ENCODE measurements around the gene TMPRSS9.
A peak's percentile ranks its signal among the peaks of the same experiment; 100 is the strongest.

TMPRSS9 gene

GRCh38 chr19:2434267-2434666, 74.2 kb downstream of the TMPRSS9 start:
- no peaks in the 10 kb centered on the region for H3K9me3 ChIP-seq (replicated peaks in 1 of 2; ENCODE audit: control insufficient read depth in 2 of 2, insufficient read depth in 1 of 2, low read depth in 1 of 2, low read length in 2 of 2)
- H2BK120ac ChIP-seq (ENCODE audit: low read depth, low read length), result no peak overlapping the region
- H2AFZ ChIP-seq (ENCODE audit: low read length), result no peak overlapping the region
- H3K4ac ChIP-seq (ENCODE audit: low read length), result no peak overlapping the region
- no peak overlapping the region for H4K91ac ChIP-seq (ENCODE audit: low read depth, low read length, poor library complexity)
- H2BK15ac ChIP-seq (ENCODE audit: low read length), result no peak overlapping the region
- no peaks in the 10 kb centered on the region for H3K27me3 ChIP-seq (ENCODE audit: control insufficient read depth in 3 of 3, insufficient read depth in 3 of 3, low read depth in 1 of 3, low read length in 3 of 3)
- WGBS, 2 donors (ENCODE audit: extremely low coverage in 2 of 2, insufficient read length in 2 of 2, insufficient replicate concordance in 1 of 2), result no CpG with 5 or more reads among the region's 22 CpGs
- no peak overlapping the region for H3K27ac ChIP-seq (replicated peaks; ENCODE audit: low read length)
- H2BK12ac ChIP-seq (ENCODE audit: low read length), result no peak overlapping the region
- peaks cover 62 to 80% of the 10 kb centered on the region in 2 donors for H3K36me3 ChIP-seq (replicated peaks in 1 of 2; ENCODE audit: control insufficient read depth in 2 of 2, insufficient read depth in 2 of 2, low read length in 2 of 2)
- no peak overlapping the region for H2AK5ac ChIP-seq (ENCODE audit: low read depth, low read length)
- H3K4me3 ChIP-seq (ENCODE audit: low read length in 2 of 2), result no peak overlapping the region
- H3K18ac ChIP-seq (ENCODE audit: low read length), result no peak overlapping the region
- H4K8ac ChIP-seq (ENCODE audit: low read depth, low read length), result peak overlapping the region; percentile 43
- peak overlapping the region; percentile 65 for H3K23ac ChIP-seq (ENCODE audit: low read depth, low read length, poor library complexity)
- H3K79me1 ChIP-seq (ENCODE audit: low read depth, low read length), result peaks cover 20% of the 10 kb centered on the region
- H3K9ac ChIP-seq (ENCODE audit: low read depth, low read length, poor library complexity), result no peak overlapping the region
- H3K4me2 ChIP-seq (ENCODE audit: insufficient read depth, low read length, poor library complexity, severe bottlenecking), result no peak overlapping the region
- no peak overlapping the region for H3K14ac ChIP-seq (ENCODE audit: low read length)
- no peak for DNase-seq (ENCODE audit: low spot score)
- no peak overlapping the region for H2BK5ac ChIP-seq (ENCODE audit: low read length)
- H3K4me1 ChIP-seq (ENCODE audit: control insufficient read depth in 2 of 2, insufficient read depth in 1 of 2, low read depth in 1 of 2, low read length in 2 of 2), result no peaks in the 10 kb centered on the region

DNA sequence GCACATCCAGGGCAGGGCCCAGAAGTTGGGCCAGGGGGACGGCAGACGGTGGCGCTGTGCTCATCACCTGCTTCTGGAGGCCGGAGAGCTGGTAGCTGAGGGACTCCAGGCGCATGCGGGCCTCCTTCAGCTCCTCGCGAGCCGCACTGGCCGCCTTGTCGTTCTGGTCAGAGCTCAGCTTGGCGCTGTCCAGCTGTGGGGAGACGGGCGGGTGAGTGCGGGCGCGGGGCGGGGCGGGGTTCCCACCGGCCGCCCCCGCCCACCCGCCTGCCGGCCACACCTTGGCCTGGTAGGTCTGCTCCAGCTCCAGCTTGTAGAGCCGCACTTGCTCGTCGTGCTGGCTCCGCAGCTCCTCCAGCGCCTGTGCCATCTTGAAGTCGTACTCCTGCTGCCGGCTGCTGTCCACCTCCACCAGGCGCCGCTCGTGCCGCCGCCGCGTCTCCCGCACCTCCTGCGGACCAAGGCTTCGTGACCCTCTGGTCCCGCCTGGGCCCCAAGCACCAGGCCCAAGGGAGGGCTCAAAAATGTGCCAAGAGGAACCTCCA, 74.7 kb downstream of the TMPRSS9 start:
- H4K8ac ChIP-seq (ENCODE audit: low read depth, low read length), result no peak overlapping the region
- peaks cover 62 to 77% of the 10 kb centered on the region in 2 donors for H3K36me3 ChIP-seq (replicated peaks in 1 of 2; ENCODE audit: control insufficient read depth in 2 of 2, insufficient read depth in 2 of 2, low read length in 2 of 2)
- H3K4ac ChIP-seq (ENCODE audit: low read length), result no peak overlapping the region
- no peak overlapping the region for H2BK12ac ChIP-seq (ENCODE audit: low read length)
- H4K91ac ChIP-seq (ENCODE audit: low read depth, low read length, poor library complexity), result no peak overlapping the region
- no peak overlapping the region for H3K9ac ChIP-seq (ENCODE audit: low read depth, low read length, poor library complexity)
- no peak overlapping the region for H2AK5ac ChIP-seq (ENCODE audit: low read depth, low read length)
- no peak overlapping the region for H2BK15ac ChIP-seq (ENCODE audit: low read length)
- DNase-seq (ENCODE audit: low spot score), result no peak
- H3K18ac ChIP-seq (ENCODE audit: low read length), result no peak overlapping the region
- no peak overlapping the region for H3K27ac ChIP-seq (replicated peaks; ENCODE audit: low read length)
- no CpG with 5 or more reads among the region's 42 CpGs for WGBS, 2 donors (ENCODE audit: extremely low coverage in 2 of 2, insufficient read length in 2 of 2, insufficient replicate concordance in 1 of 2)
- H3K4me1 ChIP-seq (ENCODE audit: control insufficient read depth in 2 of 2, insufficient read depth in 1 of 2, low read depth in 1 of 2, low read length in 2 of 2), result no peaks in the 10 kb centered on the region
- H3K14ac ChIP-seq (ENCODE audit: low read length), result no peak overlapping the region
- H2AFZ ChIP-seq (ENCODE audit: low read length), result no peak overlapping the region
- peak overlapping the region; percentile 82 for H2BK5ac ChIP-seq (ENCODE audit: low read length)
- no peak overlapping the region for H3K23ac ChIP-seq (ENCODE audit: low read depth, low read length, poor library complexity)
- H2BK120ac ChIP-seq (ENCODE audit: low read depth, low read length), result no peak overlapping the region
- H3K27me3 ChIP-seq (ENCODE audit: control insufficient read depth in 3 of 3, insufficient read depth in 3 of 3, low read depth in 1 of 3, low read length in 3 of 3), result no peaks in the 10 kb centered on the region
- H3K9me3 ChIP-seq (replicated peaks in 1 of 2; ENCODE audit: control insufficient read depth in 2 of 2, insufficient read depth in 1 of 2, low read depth in 1 of 2, low read length in 2 of 2), result no peaks in the 10 kb centered on the region
- H3K4me3 ChIP-seq (ENCODE audit: low read length in 2 of 2), result no peak overlapping the region
- peaks cover 20% of the 10 kb centered on the region for H3K79me1 ChIP-seq (ENCODE audit: low read depth, low read length)
- no peak overlapping the region for H3K4me2 ChIP-seq (ENCODE audit: insufficient read depth, low read length, poor library complexity, severe bottlenecking)

DNA sequence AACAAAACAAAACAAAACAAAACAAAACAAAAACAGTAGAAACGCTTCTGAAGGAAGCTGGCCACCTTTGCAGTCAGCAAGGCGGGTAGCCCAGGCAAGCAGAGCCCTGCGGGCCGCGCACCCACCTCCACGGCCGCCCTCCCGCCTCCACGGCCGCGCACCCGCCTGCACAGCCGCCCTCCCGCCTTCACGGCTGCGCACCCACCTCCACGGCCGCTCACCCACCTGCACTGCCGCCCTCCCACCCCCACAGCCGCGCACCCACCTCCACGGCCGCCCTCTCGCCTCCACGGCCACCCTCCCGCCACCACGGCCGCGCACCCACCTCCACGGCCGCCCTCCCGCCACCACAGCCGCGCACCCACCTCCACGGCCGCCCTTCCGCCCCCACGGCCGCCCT, 76.3 kb downstream of the TMPRSS9 start:
- Histone ChIP-seq H3K79me1 (ENCODE audit: low read depth, low read length) (peaks cover 29% of the 10 kb centered on the region), H3K4me1 (ENCODE audit: control insufficient read depth in 2 of 2, insufficient read depth in 1 of 2, low read depth in 1 of 2, low read length in 2 of 2) (no peaks in the 10 kb centered on the region), H3K23ac (ENCODE audit: low read depth, low read length, poor library complexity) (no peak overlapping the region), H2BK5ac (ENCODE audit: low read length) (no peak overlapping the region), H4K8ac (ENCODE audit: low read depth, low read length) (no peak overlapping the region), H3K4ac (ENCODE audit: low read length) (no peak overlapping the region), H2BK12ac (ENCODE audit: low read length) (no peak overlapping the region), H3K4me2 (ENCODE audit: insufficient read depth, low read length, poor library complexity, severe bottlenecking) (no peak overlapping the region), H2AK5ac (ENCODE audit: low read depth, low read length) (no peak overlapping the region), H3K4me3 (ENCODE audit: low read length in 2 of 2) (no peak overlapping the region), H2BK15ac (ENCODE audit: low read length) (no peak overlapping the region), H3K27ac (replicated peaks; ENCODE audit: low read length) (no peak overlapping the region), H4K91ac (ENCODE audit: low read depth, low read length, poor library complexity) (no peak overlapping the region), H2BK120ac (ENCODE audit: low read depth, low read length) (no peak overlapping the region), H3K9me3 (replicated peaks in 1 of 2; ENCODE audit: control insufficient read depth in 2 of 2, insufficient read depth in 1 of 2, low read depth in 1 of 2, low read length in 2 of 2) (no peaks in the 10 kb centered on the region), H3K18ac (ENCODE audit: low read length) (no peak overlapping the region), H3K14ac (ENCODE audit: low read length) (no peak overlapping the region), H3K36me3 (replicated peaks in 1 of 2; ENCODE audit: control insufficient read depth in 2 of 2, insufficient read depth in 2 of 2, low read length in 2 of 2) (peaks cover 54 to 73% of the 10 kb centered on the region in 2 donors), H3K9ac (ENCODE audit: low read depth, low read length, poor library complexity) (no peak overlapping the region), H3K27me3 (ENCODE audit: control insufficient read depth in 3 of 3, insufficient read depth in 3 of 3, low read depth in 1 of 3, low read length in 3 of 3) (no peaks in the 10 kb centered on the region), H2AFZ (ENCODE audit: low read length) (no peak overlapping the region)
- DNase-seq (ENCODE audit: low spot score), result no peak
- no CpG with 5 or more reads among the region's 39 CpGs for WGBS, 2 donors (ENCODE audit: extremely low coverage in 2 of 2, insufficient read length in 2 of 2, insufficient replicate concordance in 1 of 2)

- Histone ChIP-seq H2BK15ac (ENCODE audit: low read length) (no peak overlapping the region), H3K9ac (ENCODE audit: low read depth, low read length, poor library complexity) (no peak overlapping the region), H3K9me3 (replicated peaks in 1 of 2; ENCODE audit: control insufficient read depth in 2 of 2, insufficient read depth in 1 of 2, low read depth in 1 of 2, low read length in 2 of 2) (no peaks in the 10 kb centered on the region), H2BK5ac (ENCODE audit: low read length) (peak overlapping the region; percentile 39), H3K23ac (ENCODE audit: low read depth, low read length, poor library complexity) (no peak overlapping the region), H3K4ac (ENCODE audit: low read length) (no peak overlapping the region), H2BK12ac (ENCODE audit: low read length) (no peak overlapping the region), H3K27ac (replicated peaks; ENCODE audit: low read length) (no peak overlapping the region), H3K79me1 (ENCODE audit: low read depth, low read length) (peaks cover 33% of the 10 kb centered on the region), H2AFZ (ENCODE audit: low read length) (no peak overlapping the region), H2BK120ac (ENCODE audit: low read depth, low read length) (no peak overlapping the region), H3K27me3 (ENCODE audit: control insufficient read depth in 3 of 3, insufficient read depth in 3 of 3, low read depth in 1 of 3, low read length in 3 of 3) (no peaks in the 10 kb centered on the region), H4K8ac (ENCODE audit: low read depth, low read length) (no peak overlapping the region), H3K18ac (ENCODE audit: low read length) (no peak overlapping the region), H3K36me3 (replicated peaks in 1 of 2; ENCODE audit: control insufficient read depth in 2 of 2, insufficient read depth in 2 of 2, low read length in 2 of 2) (peaks cover 53 to 73% of the 10 kb centered on the region in 2 donors), H2AK5ac (ENCODE audit: low read depth, low read length) (peak overlapping the region; percentile 26), H3K4me3 (ENCODE audit: low read length in 2 of 2) (no peak overlapping the region), H3K4me2 (ENCODE audit: insufficient read depth, low read length, poor library complexity, severe bottlenecking) (no peak overlapping the region), H3K4me1 (ENCODE audit: control insufficient read depth in 2 of 2, insufficient read depth in 1 of 2, low read depth in 1 of 2, low read length in 2 of 2) (no peaks in the 10 kb centered on the region), H4K91ac (ENCODE audit: low read depth, low read length, poor library complexity) (no peak overlapping the region), H3K14ac (ENCODE audit: low read length) (no peak overlapping the region)
- WGBS, 2 donors (ENCODE audit: extremely low coverage in 2 of 2, insufficient read length in 2 of 2, insufficient replicate concordance in 1 of 2), result no CpG with 5 or more reads among the region's 15 CpGs
- DNase-seq (ENCODE audit: low spot score), result no peak
These were observed 76.9 kb downstream of the TMPRSS9 start for GRCh38 chr19:2436926-2437325.
